Body of pancreas (tissue), 4 donors: ENCODE data around the gene ZNF281. TPM values are rescaled to one million over a fixed set of nuclear protein-coding genes. Genes with fewer than 3 reads are reported as not detected.

Experiments
- ATAC-seq: fragments of 150-250 bp; one replicate; pipeline ENCODE4 v1.9.1; 2016
- DNase-seq, 4 donors: peaks; one replicate each; pipeline ENCODE4 v3.0.0-alpha.2; 2019
- H3K27ac ChIP-seq, 4 donors: fragments of 200-600 bp; sonication (generic); 1 replicate in 3 of 4; 2 replicates in 1 of 4; pipeline versions ENCODE4 v1.5.1 to v1.6.1; 2016 to 2019; ENCODE audit warnings: mild to moderate bottlenecking in 1 of 4, mixed read lengths in 1 of 4, moderate library complexity in 1 of 4
- H3K27me3 ChIP-seq, 2 donors: fragments of 200-600 bp; sonication (generic); one replicate each; pipeline ENCODE4 v1.6.0; 2016; ENCODE audit warnings: mild to moderate bottlenecking in 1 of 2
- H3K36me3 ChIP-seq, 2 donors: fragments of 200-600 bp; sonication (generic); replicated peaks in 1 of 2; 2 replicates each; pipeline ENCODE4 v1.5.1; 2016; ENCODE audit warnings: low read depth in 2 of 2; ENCODE audit not compliant: insufficient read depth in 1 of 2
- H3K4me1 ChIP-seq: fragments of 200-600 bp; sonication (generic); one replicate; pipeline ENCODE4 v1.6.0; 2016
- H3K4me3 ChIP-seq, 2 donors: fragments of 200-600 bp; sonication (generic); 1 replicate in 1 of 2; 2 replicates in 1 of 2; pipeline ENCODE4 v1.5.1; 2016 to 2019
- H3K9me3 ChIP-seq, 3 donors: fragments of 200-600 bp; sonication (generic); 1 replicate in 2 of 3; 2 replicates in 1 of 3; pipeline ENCODE4 v1.5.1; 2016
- CTCF ChIP-seq, 7 experiments: fragments of 450-650 bp in 4 of 7; fragments of 200-600 bp in 3 of 7; sonication (generic) in 3 of 7; IDR thresholded peaks; one replicate each; pipeline ENCODE4 v1.5.1; 2016 to 2019; ENCODE audit warnings: antibody characterized with exemption in 7 of 7
- POLR2A ChIP-seq, 3 donors: fragments of 450-650 bp; IDR thresholded peaks; one replicate each; pipeline ENCODE4 v1.6.1; 2016; ENCODE audit warnings: antibody characterized with exemption in 3 of 3, mild to moderate bottlenecking in 2 of 3
- WGBS, 2 donors: methylation state at CpG; one replicate each; pipeline ENCODE4 v1.1.5; 2017; 5-methylcytosine and 5-hydroxymethylcytosine counted together
- intact Hi-C: fragments of 100-400 bp; cut with DNase I; formaldehyde crosslinking; loops from one replicate; pipeline ENCODE4 v1.15.1; 2023
- total RNA-seq, 2 donors: library from RNA; depleted of rRNA; stranded (reverse); fragments of >200 nt; gene quantifications; one replicate each; pipeline ENCODE4 v1.1.0, GENCODE V29; 2016

Gene ZNF281
- total RNA-seq, 2 donors from 2014 or later = 6.5 to 7.9 TPM

GRCh38 chr1:200398373-200398772 is 11.5 kb downstream of the ZNF281 start:
- intact Hi-C loops = no loop called here
- Histone ChIP-seq H3K36me3 (no peaks in the 10 kb centered on the region), H3K4me1 (peaks cover 9% of the 10 kb centered on the region), H3K27me3 (no peaks in the 10 kb centered on the region), H3K27ac (no peak overlapping the region), H3K9me3 (no peaks in the 10 kb centered on the region), H3K4me3 (no peak overlapping the region)
- DNase-seq = no peak
- TF ChIP-seq POLR2A (IDR thresholded peaks at IDR 0.05) (no peak), CTCF (IDR thresholded peaks at IDR 0.05) (no peak)
- 93 to 95% methylated on average over 1 of the region's 1 CpG for WGBS, 2 donors
- ATAC-seq = no peak

GRCh38 chr1:200392625-200393185 is 17.1 kb downstream of the ZNF281 start:
- Histone ChIP-seq H3K27ac (no peak overlapping the region), H3K27me3 (no peaks in the 10 kb centered on the region), H3K36me3 (no peaks in the 10 kb centered on the region), H3K9me3 (no peaks in the 10 kb centered on the region), H3K4me3 (no peak overlapping the region), H3K4me1 (no peaks in the 10 kb centered on the region)
- no peak for DNase-seq
- TF ChIP-seq POLR2A (IDR thresholded peaks at IDR 0.05) (no peak), CTCF (IDR thresholded peaks at IDR 0.05) (no peak)
- intact Hi-C loops = no loop called here
- WGBS, 2 donors = 96% methylated on average over 7 of the region's 7 CpGs
- ATAC-seq = no peak

- intact Hi-C loops = no loop called here
- WGBS, 2 donors = 70 to 79% methylated on average over 1 of the region's 1 CpG
- no peak for ATAC-seq
Observed at GRCh38 chr1:200391747-200392146, 18.1 kb downstream of the ZNF281 start.

GRCh38 chr1:200388791-200389190 is 21.0 kb downstream of the ZNF281 start:
- no peaks in the 10 kb centered on the region for H3K4me1 ChIP-seq
- H3K36me3 ChIP-seq = no peaks in the 10 kb centered on the region
- DNase-seq = no peak
- intact Hi-C loops = no loop called here
- H3K4me3 ChIP-seq = no peak overlapping the region
- H3K9me3 ChIP-seq = no peaks in the 10 kb centered on the region
- whole genome bisulfite sequencing, 2 donors = 87 to 93% methylated on average over 1 of the region's 1 CpG
- TF ChIP-seq POLR2A (IDR thresholded peaks at IDR 0.05) = no peak
- no peak for TF ChIP-seq CTCF (IDR thresholded peaks at IDR 0.05)
- no peak overlapping the region for H3K27ac ChIP-seq
- H3K27me3 ChIP-seq = no peaks in the 10 kb centered on the region
- ATAC-seq = no peak

More at GRCh38 chr1:200391747-200392146, 18.1 kb downstream of the ZNF281 start:
- no peaks in the 10 kb centered on the region for H3K4me1 ChIP-seq
- H3K9me3 ChIP-seq = no peaks in the 10 kb centered on the region
- TF ChIP-seq CTCF (IDR thresholded peaks at IDR 0.05) = no peak
- TF ChIP-seq POLR2A (IDR thresholded peaks at IDR 0.05) = no peak
- H3K4me3 ChIP-seq = no peak overlapping the region
- no peaks in the 10 kb centered on the region for H3K27me3 ChIP-seq
- no peaks in the 10 kb centered on the region for H3K36me3 ChIP-seq
- no peak overlapping the region for H3K27ac ChIP-seq
- DNase-seq = no peak

- TF ChIP-seq POLR2A (IDR thresholded peaks at IDR 0.05) = no peak
- WGBS, 2 donors = 87 to 97% methylated on average over 4 of the region's 4 CpGs
- intact Hi-C loops = no loop called here
- Histone ChIP-seq H3K4me1 (no peaks in the 10 kb centered on the region), H3K36me3 (no peaks in the 10 kb centered on the region), H3K9me3 (no peaks in the 10 kb centered on the region), H3K27ac (no peak overlapping the region), H3K27me3 (no peaks in the 10 kb centered on the region), H3K4me3 (no peak overlapping the region)
- DNase-seq (no peak), ATAC-seq (no peak)
Observed at GRCh38 chr1:200386416-200386815, 23.4 kb downstream of the ZNF281 start.
